Testis (tissue), 3 donors: ENCODE measurements around the gene RTL10. TPM values are rescaled to one million over a fixed set of nuclear protein-coding genes. Genes with fewer than 3 reads are reported as not detected.

Source experiments
- DNase-seq: peaks from one replicate; pipeline ENCODE4 v3.0.0-alpha.2; 2019
- H3K27ac ChIP-seq, 2 donors: fragments of 200-600 bp; sonication (generic); one replicate each; pipeline ENCODE4 v1.5.1; 2019
- H3K27me3 ChIP-seq: fragments of 200-600 bp; sonication (generic); one replicate; pipeline ENCODE4 v1.5.1; 2019
- H3K36me3 ChIP-seq: fragments of 200-600 bp; sonication (generic); one replicate; pipeline ENCODE4 v1.5.1; 2017; ENCODE audit warnings: low read depth; ENCODE audit errors: missing control alignments
- H3K4me1 ChIP-seq: fragments of 200-600 bp; sonication (generic); one replicate; pipeline ENCODE4 v1.5.1; 2019
- H3K4me3 ChIP-seq, 2 donors: fragments of 200-600 bp; sonication (generic); one replicate each; pipeline ENCODE4 v1.5.1; 2017 to 2019
- H3K9me3 ChIP-seq: fragments of 200-600 bp; sonication (generic); one replicate; pipeline ENCODE4 v1.5.1; 2017
- CTCF ChIP-seq, 3 experiments: fragments of 450-650 bp in 2 of 3; fragments of 200-600 bp in 1 of 3; sonication (generic) in 1 of 3; IDR thresholded peaks; one replicate each; pipeline ENCODE4 v1.5.1; 2016 to 2019; ENCODE audit warnings: antibody characterized with exemption in 3 of 3, mild to moderate bottlenecking in 2 of 3, moderate library complexity in 1 of 3
- POLR2A ChIP-seq: fragments of 450-650 bp; IDR thresholded peaks from one replicate; pipeline ENCODE4 v1.6.1; 2017; ENCODE audit warnings: antibody characterized with exemption, mild to moderate bottlenecking, moderate library complexity
- WGBS, 2 donors: methylation state at CpG; one replicate each; pipeline ENCODE4 v1.1.5; 2018; 5-methylcytosine and 5-hydroxymethylcytosine counted together
- intact Hi-C: fragments of 100-400 bp; cut with DNase I; formaldehyde crosslinking; loops from one replicate; pipeline ENCODE4 v1.15.1; 2023; ENCODE audit warnings: low total_unique reads
- polyA plus RNA-seq: library from polyadenylated mRNA; stranded (reverse); fragments of 350-450 nt; fragmentation: Illumina TruSeq; extraction: RNeasy Lipid Tissue Mini Kit (QIAGEN cat#74804); gene quantifications from one replicate; pipeline ENCODE4 v1.2.3, GENCODE V29; 2014; ENCODE audit warnings: low read depth, low replicate concordance; ENCODE audit not compliant: insufficient read depth
- total RNA-seq, 2 donors: library from RNA; depleted of rRNA; stranded (reverse); fragments of >200 nt; gene quantifications; one replicate each; pipeline ENCODE4 v1.2.3, GENCODE V29; 2016

The RTL10 gene
- total and polyA plus RNA-seq, 3 donors from 2014 or later: 10.9 to 14.7 (median 11.0) TPM

GRCh38 chr22:19876314-19876940 is 21.8 kb upstream of the RTL10 start:
- no peak overlapping the region for H3K27ac ChIP-seq
- TF ChIP-seq POLR2A (no peak), CTCF (IDR thresholded peaks at IDR 0.05) (no peak)
- H3K36me3 ChIP-seq: no peaks in the 10 kb centered on the region
- H3K4me1 ChIP-seq: no peaks in the 10 kb centered on the region
- no peaks in the 10 kb centered on the region for H3K9me3 ChIP-seq
- intact Hi-C loops: no loop called here
- no peaks in the 10 kb centered on the region for H3K27me3 ChIP-seq
- no peak for DNase-seq
- H3K4me3 ChIP-seq: no peak overlapping the region
- WGBS, 2 donors: 72 to 78% methylated on average over 7 to 18 of the region's 21 CpGs

- Histone ChIP-seq H3K36me3 (no peaks in the 10 kb centered on the region), H3K4me3 (no peak overlapping the region), H3K27me3 (no peaks in the 10 kb centered on the region), H3K27ac (no peak overlapping the region), H3K9me3 (no peaks in the 10 kb centered on the region), H3K4me1 (no peaks in the 10 kb centered on the region)
- DNase-seq: no peak
- WGBS, 2 donors: 77 to 88% methylated on average over 10 to 22 of the region's 23 CpGs
- no peak for TF ChIP-seq POLR2A
- TF ChIP-seq CTCF (IDR thresholded peaks at IDR 0.05): no peak
- intact Hi-C loops: no loop called here
These were observed 21.0 kb upstream of the RTL10 start for GRCh38 chr22:19875531-19876313.

GRCh38 chr22:19875061-19875530 is 20.4 kb upstream of the RTL10 start:
- DNase-seq: no peak
- Histone ChIP-seq H3K27ac (no peak overlapping the region), H3K4me1 (no peaks in the 10 kb centered on the region), H3K4me3 (no peak overlapping the region), H3K36me3 (no peaks in the 10 kb centered on the region), H3K27me3 (no peaks in the 10 kb centered on the region), H3K9me3 (no peaks in the 10 kb centered on the region)
- TF ChIP-seq POLR2A (no peak), CTCF (IDR thresholded peaks at IDR 0.05) (no peak)
- intact Hi-C loops: no loop called here
- 88% methylated on average over 10 of the region's 12 CpGs; no CpG with 5 or more reads in 1 of the 2 donors for WGBS, 2 donors

DNA sequence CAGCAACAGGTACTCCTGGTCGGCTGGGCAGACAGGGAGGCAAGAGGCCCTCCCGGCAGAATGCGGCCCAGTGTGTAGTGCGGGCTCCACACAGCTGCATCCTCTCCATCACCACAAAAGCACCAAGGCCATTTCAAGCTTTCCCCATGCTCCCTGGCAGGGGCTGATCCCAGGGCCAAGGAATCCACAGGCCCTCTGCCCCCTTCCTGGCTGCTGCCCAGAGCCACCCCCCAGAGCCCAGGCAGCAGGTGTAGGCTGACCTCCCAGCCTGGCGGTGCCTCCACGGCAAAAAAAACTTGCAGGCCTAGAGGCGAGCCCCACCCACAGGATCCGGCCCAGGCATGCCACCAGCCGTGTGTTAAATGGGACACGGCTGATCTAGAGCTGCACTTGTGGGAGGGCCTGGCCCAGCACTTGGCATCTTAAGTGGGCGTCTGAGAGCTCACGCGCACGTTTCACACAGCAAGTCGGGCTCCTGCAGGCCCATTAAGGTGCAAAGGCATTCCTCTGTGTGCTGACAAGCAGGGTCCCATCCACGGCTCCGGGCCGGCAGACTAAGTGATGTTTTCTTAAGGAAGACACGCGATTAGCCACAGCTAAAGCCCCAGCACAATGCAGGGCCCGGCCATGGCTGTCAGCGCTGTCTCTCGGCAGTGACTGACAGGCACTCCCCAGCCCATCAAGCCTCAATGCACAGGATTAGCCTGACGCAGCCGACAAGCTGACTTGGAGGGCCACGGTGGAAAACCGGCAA is 19.8 kb upstream of the RTL10 start:
- Histone ChIP-seq H3K4me3 (no peak overlapping the region), H3K9me3 (no peaks in the 10 kb centered on the region), H3K27me3 (no peaks in the 10 kb centered on the region), H3K27ac (no peak overlapping the region), H3K36me3 (no peaks in the 10 kb centered on the region), H3K4me1 (peaks cover 3% of the 10 kb centered on the region)
- TF ChIP-seq CTCF (IDR thresholded peaks at IDR 0.05) (no peak), POLR2A (no peak)
- intact Hi-C loops: no loop called here
- 74% methylated on average over 6 to 27 of the region's 27 CpGs for WGBS, 2 donors
- no peak for DNase-seq
